GM12875 (cell line): Measurements from ENCODE around the gene ACSS1.

ENCODE experiments used
- H3K4me3 ChIP-seq: one replicate; pipeline ENCODE4 v1.5.1; 2011; ENCODE audit warnings: low read depth, low read length, control low read depth
- TF ChIP-seq, protein P1 (sequence below): IDR thresholded peaks from 2 replicates; pipeline ENCODE4 v1.5.1; 2011; ENCODE audit warnings: low read depth, mild to moderate bottlenecking, control low read depth, inconsistent platforms, low read length, moderate library complexity, borderline replicate concordance; ENCODE audit not compliant: insufficient read depth

ACSS1 gene

DNA sequence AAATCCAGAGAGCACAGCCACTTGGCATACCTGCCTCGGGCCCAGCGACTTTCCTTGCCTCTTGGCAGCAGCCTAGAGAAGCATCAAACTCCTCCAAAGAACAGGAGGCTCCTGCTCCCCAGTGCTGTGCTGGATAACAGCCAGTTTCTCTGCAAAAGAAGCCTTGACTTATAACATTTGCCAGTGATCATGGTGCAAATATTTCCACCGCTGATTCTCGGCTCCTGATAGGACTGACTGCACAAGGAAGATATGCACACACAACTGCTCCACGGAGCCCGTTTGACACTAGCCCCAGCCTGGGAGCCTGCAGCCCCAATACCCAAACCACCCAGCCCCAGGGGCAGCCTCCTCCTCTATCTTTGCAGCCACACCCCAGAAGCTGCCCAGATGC is 17.5 kb downstream of the ACSS1 start:
- no peak overlapping the region for H3K4me3 ChIP-seq
- TF ChIP-seq, protein P1, sequence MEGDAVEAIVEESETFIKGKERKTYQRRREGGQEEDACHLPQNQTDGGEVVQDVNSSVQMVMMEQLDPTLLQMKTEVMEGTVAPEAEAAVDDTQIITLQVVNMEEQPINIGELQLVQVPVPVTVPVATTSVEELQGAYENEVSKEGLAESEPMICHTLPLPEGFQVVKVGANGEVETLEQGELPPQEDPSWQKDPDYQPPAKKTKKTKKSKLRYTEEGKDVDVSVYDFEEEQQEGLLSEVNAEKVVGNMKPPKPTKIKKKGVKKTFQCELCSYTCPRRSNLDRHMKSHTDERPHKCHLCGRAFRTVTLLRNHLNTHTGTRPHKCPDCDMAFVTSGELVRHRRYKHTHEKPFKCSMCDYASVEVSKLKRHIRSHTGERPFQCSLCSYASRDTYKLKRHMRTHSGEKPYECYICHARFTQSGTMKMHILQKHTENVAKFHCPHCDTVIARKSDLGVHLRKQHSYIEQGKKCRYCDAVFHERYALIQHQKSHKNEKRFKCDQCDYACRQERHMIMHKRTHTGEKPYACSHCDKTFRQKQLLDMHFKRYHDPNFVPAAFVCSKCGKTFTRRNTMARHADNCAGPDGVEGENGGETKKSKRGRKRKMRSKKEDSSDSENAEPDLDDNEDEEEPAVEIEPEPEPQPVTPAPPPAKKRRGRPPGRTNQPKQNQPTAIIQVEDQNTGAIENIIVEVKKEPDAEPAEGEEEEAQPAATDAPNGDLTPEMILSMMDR, result no peak

DNA sequence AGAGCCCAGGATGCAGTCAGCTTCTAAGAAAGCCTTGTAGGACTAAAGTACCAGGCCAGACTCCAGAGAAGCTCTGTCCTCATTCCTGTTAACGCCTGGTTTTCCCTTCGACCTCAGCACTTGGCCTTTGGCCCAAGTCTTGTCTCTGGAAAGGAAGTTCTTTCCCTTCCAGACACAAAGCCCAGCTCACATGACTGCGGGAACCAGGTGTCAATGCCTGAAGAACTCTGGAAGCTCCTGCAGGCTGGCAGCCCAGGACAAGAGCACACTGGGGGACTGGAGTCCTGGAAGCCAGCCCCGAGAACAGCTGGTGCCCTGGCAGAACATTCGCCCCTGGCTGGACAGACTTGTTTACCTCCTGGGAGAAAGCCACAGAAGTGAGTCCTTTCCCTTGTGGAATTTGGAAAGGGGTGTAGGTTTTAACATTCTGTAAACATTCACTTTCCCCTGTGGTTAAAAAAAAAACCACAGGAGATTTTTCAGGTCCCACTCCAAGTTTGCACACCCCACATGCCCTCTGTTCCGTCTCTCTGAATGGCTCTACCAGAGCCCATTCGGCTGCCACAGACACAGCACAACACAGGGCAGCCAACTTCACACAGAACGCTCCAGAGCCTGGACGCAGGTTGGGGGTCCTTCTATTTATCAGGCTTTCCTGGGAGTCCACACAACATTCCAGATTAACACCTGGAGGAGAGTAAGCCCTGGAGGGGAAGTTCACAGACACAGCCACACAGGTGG is 18.1 kb downstream of the ACSS1 start:
- TF ChIP-seq, protein P1, result no peak
- no peak overlapping the region for H3K4me3 ChIP-seq

DNA sequence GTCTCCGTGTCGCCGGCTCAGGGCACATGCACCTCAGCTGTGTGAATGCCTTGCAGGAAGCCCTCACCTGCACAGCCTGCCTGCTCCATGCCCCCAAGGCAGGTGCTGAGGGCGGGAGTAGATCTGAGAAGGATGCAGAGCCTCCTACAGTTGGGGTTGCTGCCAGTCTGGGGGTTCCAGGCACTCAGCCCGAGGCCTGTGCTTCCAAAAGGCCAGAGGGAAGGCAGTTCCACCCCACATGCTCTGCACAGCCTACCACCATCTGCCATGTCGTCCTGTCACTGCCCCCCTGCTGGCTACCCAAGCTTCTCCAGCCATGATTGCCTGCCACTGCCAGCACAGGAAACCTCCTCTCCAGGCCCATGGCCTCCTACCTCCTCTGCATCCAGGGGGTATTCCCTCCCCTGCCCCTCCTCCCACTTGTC is 19.3 kb downstream of the ACSS1 start:
- TF ChIP-seq, protein P1, result no peak
- no peak overlapping the region for H3K4me3 ChIP-seq

GRCh38 chr20:25038103-25038410 is 19.9 kb downstream of the ACSS1 start:
- no peak overlapping the region for H3K4me3 ChIP-seq
- TF ChIP-seq, protein P1, result no peak

DNA sequence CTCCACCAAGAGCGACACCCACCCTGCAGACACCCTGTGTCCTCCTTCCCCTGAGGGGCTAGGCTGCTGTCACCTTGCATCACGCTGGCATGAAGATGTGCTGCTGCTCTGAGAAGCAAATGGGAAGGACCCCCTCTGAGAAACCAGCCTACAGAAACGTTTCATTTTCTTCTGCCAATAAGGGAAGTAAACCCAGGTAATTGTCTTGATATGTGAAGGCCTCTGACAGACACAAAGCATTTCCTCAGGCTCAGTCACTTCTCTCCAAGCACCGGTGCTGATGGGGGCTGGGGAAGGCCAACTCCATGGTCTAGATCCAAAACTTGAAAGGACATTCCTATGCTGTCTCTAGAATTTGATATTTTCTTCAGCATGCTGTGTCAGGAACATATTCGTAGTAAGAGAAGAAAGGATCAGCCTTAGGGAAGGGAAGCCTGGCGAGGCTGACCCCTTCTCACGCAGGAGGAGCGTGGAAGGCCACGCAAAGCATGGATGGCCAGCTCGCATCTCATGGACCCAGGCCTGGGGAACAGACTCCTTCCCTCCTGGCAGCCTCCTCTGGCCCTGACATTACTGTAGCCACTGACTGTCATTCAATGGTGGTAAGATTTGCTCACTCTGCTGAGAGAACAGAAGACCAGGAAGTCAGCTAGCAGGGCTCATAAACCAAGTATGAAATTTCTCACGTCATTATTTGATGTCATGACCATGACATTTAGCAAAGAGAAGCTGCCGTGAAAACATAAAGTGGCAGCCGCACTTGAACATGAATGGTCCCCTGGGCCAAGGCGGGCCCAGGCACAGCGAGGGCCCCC is 20.4 kb downstream of the ACSS1 start:
- H3K4me3 ChIP-seq, result no peak overlapping the region
- TF ChIP-seq, protein P1, result no peak

- TF ChIP-seq, protein P1, result no peak
- H3K4me3 ChIP-seq, result no peak overlapping the region
Observed at GRCh38 chr20:25036331-25036936, 21.5 kb downstream of the ACSS1 start.

DNA sequence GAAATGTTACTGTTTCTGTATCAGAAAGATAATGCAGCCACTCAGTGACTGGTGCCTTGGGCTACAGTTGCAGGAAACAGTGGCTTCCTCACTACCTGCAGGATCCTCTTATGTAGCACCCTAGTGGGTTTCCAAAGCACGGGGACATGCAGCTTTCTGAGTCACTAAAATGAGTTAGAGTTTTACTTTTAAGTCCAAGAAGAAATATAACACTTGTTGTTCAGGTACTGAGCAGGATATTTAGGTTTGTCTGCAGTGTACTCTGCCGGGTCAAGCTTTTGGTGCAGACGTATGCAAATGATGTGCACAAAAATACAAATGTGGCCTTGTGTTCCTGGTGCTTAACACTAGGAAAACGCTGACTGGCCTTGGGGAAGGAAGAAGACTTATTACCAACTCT is 22.0 kb downstream of the ACSS1 start:
- no peak overlapping the region for H3K4me3 ChIP-seq
- TF ChIP-seq, protein P1, result no peak
